ENCODE results near the gene PDE1C.

- TF ChIP-seq POLR2AphosphoS5 (IDR thresholded peaks at IDR 0.05; ENCODE audit: low read depth, low read length) (no peak), TAF1 (IDR thresholded peaks at IDR 0.05; ENCODE audit: low read depth, low read length) (no peak), POLR2A (IDR thresholded peaks at IDR 0.05; ENCODE audit: low read depth, low read length) (no peak), PAX5 (IDR thresholded peaks at IDR 0.05; ENCODE audit: insufficient read depth, low read length, severe bottlenecking) (no peak)
Observed at GRCh38 chr7:31857172-31857571, 213.0 kb downstream of the PDE1C start.

Measured in GM12891 (cell line).